Activated T-cell treated with anti-CD3 and anti-CD28 coated beads, Interleukin-2, amount 50 U/mL, for 4 hours (primary cell): ENCODE results near the gene NKIRAS2. TPM values are rescaled to one million over a fixed set of nuclear protein-coding genes. Genes with fewer than 3 reads are reported as not detected.
A peak's percentile ranks its signal among the peaks of the same experiment; 100 is the strongest.

Source experiments
- ATAC-seq, 2 donors: fragments of 200-7000 bp; cut with Tn5 transposase; one replicate each; pipeline ENCODE4 v1.10.0; 2021
- DNase-seq: peaks from one replicate; pipeline ENCODE4 v3.0.0-alpha.2; 2020
- H3K27me3 Mint-ChIP-seq: one replicate; pipeline ENCODE4 v1.8.0; 2021; ENCODE audit warnings: low read depth, mixed read lengths
- H3K36me3 Mint-ChIP-seq: one replicate; pipeline ENCODE4 v1.8.0; 2022; ENCODE audit warnings: mixed read lengths; ENCODE audit not compliant: insufficient read depth
- H3K4me1 Mint-ChIP-seq: one replicate; pipeline ENCODE4 v1.8.0; 2021; ENCODE audit warnings: low read depth, mixed read lengths
- H3K4me3 Mint-ChIP-seq: one replicate; pipeline ENCODE4 v1.8.0; 2021; ENCODE audit warnings: mild to moderate bottlenecking, moderate library complexity, mixed read lengths
- H3K9me3 Mint-ChIP-seq: one replicate; pipeline ENCODE4 v1.8.0; 2021; ENCODE audit warnings: mixed read lengths
- total RNA-seq, 3 donors: library from RNA; stranded (reverse); gene quantifications; one replicate each; pipeline ENCODE4 v1.2.1, GENCODE V29; 2021

NKIRAS2 gene
- total RNA-seq, 3 donors from 2014 or later, result 33.4 to 35.8 (median 34.2) TPM

GRCh38 chr17:42067371-42068091, 47.6 kb downstream of the NKIRAS2 start:
- Mint-ChIP-seq H3K9me3 (no peaks in the 10 kb centered on the region), H3K36me3 (no peaks in the 10 kb centered on the region), H3K27me3 (peaks cover 16% of the 10 kb centered on the region), H3K4me1 (peaks cover 5% of the 10 kb centered on the region), H3K4me3 (no peak overlapping the region)
- ATAC-seq (peak; percentile 52 to 57), DNase-seq (peak; percentile 71)

DNA sequence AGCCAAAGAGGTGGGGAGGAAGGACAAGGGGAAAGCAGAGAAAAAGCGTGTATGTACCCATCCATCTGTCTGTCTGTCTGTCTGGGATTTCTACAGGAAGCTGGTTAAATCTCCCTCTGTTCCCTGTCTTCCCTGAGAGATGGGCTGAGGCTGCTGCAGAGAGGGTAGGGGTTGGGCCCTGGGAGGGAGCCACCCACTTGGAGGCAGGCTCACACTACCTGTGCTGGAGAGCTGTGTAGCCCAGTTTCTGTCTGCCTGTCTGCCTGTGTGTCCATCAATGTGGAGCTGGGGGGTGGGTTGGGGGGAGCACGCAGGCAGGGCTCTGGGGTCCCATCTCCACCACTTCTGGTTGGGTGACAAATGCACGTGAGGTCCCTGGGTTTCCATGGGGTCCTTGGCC, 49.1 kb downstream of the NKIRAS2 start:
- H3K4me3 Mint-ChIP-seq, result no peak overlapping the region

GRCh38 chr17:42071810-42072209, 51.9 kb downstream of the NKIRAS2 start:
- Mint-ChIP-seq H3K4me1 (peaks cover 2% of the 10 kb centered on the region), H3K27me3 (peaks cover 28% of the 10 kb centered on the region), H3K4me3 (no peak overlapping the region), H3K9me3 (no peaks in the 10 kb centered on the region), H3K36me3 (no peaks in the 10 kb centered on the region)
- peak; percentile 26 to 35 for ATAC-seq
- no peak for DNase-seq

More for the DNA sequence above, 49.1 kb downstream of the NKIRAS2 start:
- ATAC-seq (no peak), DNase-seq (no peak)
- H3K4me1 Mint-ChIP-seq, result peaks cover 7% of the 10 kb centered on the region
- H3K36me3 Mint-ChIP-seq, result no peaks in the 10 kb centered on the region
- peaks cover 27% of the 10 kb centered on the region for H3K27me3 Mint-ChIP-seq
- no peaks in the 10 kb centered on the region for H3K9me3 Mint-ChIP-seq

DNA sequence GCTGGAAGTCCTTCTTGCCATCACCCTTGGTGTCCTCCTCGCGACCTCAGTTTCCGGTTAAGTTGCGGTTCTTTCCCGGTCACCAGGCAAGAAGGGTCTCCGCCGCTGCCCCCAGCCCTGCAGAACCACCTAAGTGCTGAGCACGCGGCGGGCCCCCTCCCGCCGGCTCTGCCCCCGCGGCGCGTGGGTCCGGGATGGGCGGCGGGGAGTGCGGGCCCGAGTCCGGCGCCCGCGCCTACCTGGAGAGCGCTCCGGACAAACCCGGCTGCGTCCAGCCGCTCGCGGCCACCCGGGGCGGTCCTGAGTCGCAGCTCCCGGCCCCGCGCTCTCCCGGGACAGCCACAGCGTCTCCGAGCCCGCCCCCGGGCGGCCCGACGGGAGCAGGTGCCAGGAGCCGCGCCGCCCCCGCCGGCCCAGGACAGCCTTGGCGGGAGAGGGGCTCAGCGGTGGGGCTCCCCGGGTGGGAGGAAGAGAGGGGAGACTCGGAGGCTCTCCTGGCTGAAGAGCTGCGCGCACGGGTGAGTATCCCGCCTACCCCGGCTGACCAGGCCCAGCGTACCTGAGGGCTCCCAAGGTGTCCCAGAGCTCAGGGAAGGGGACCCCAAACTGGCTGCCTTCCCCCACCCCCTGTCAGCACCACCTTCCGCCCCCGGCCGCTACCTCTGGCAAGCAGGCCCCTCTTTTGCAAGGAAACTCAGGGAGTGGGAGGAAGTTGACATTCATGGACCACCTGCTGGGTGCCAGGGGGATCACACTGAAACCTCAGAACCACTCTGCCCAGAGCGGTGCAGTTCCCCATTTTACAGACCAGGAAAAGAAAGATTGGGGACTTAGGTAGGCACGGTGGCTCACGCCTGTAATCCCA, 52.7 kb downstream of the NKIRAS2 start:
- H3K4me3 Mint-ChIP-seq, result peak overlapping the region; percentile 26
- H3K36me3 Mint-ChIP-seq, result no peaks in the 10 kb centered on the region
- peaks cover 2% of the 10 kb centered on the region for H3K4me1 Mint-ChIP-seq
- H3K27me3 Mint-ChIP-seq, result peaks cover 28% of the 10 kb centered on the region
- ATAC-seq, result peak; percentile 25 to 47
- H3K9me3 Mint-ChIP-seq, result no peaks in the 10 kb centered on the region
- no peak for DNase-seq

Other genes starting within 250 kb of the NKIRAS2 start
- gene JUP, start 233.4 kb upstream of the NKIRAS2 start, total RNA-seq, result under 1 TPM; 0.86 to 0.98 (median 0.92) TPM
- 1 to 10 TPM; 2.0 to 3.6 (median 2.5) TPM for gene P3H4, start 208.1 kb upstream of the NKIRAS2 start, total RNA-seq
- 1 to 10 TPM in 1 of 3 donors, under 1 TPM in 2; 0.68 to 1.2 (median 0.76) TPM for gene FKBP10, start 207.1 kb upstream of the NKIRAS2 start, total RNA-seq
- 10 to 100 TPM; 29.7 to 53.6 (median 41.9) TPM for gene NT5C3B, start 183.9 kb upstream of the NKIRAS2 start, total RNA-seq
- gene KLHL10, start 182.3 kb upstream of the NKIRAS2 start, total RNA-seq, result not detected
- gene KLHL11, start 154.7 kb upstream of the NKIRAS2 start, total RNA-seq, result 10 to 100 TPM; 27.7 to 31.2 (median 30.3) TPM
- 100 to 1,000 TPM; 197 to 210 (median 198) TPM for gene ACLY, start 101.1 kb upstream of the NKIRAS2 start, total RNA-seq
- gene ODAD4, start 89.5 kb upstream of the NKIRAS2 start, total RNA-seq, result under 1 TPM; 0.26 to 0.91 (median 0.79) TPM
- gene CNP, start 53.3 kb upstream of the NKIRAS2 start, total RNA-seq, result 10 to 100 TPM; 70.0 to 80.0 (median 78.3) TPM
- gene DNAJC7, start 2.7 kb upstream of the NKIRAS2 start, total RNA-seq, result 100 to 1,000 TPM; 144 to 154 (median 147) TPM
- under 1 TPM in 2 of 3 donors, not detected in 1; 0.08 to 0.13 TPM for gene C17orf113, start 30.5 kb downstream of the NKIRAS2 start, total RNA-seq
- under 1 TPM in 2 of 3 donors, not detected in 1; 0.29 to 0.43 TPM for gene ZNF385C, start 78.4 kb downstream of the NKIRAS2 start, total RNA-seq
- gene DHX58, start 92.6 kb downstream of the NKIRAS2 start, total RNA-seq, result 1 to 10 TPM; 2.0 to 8.4 (median 6.9) TPM
- 10 to 100 TPM; 70.1 to 92.5 (median 82.4) TPM for gene KAT2A, start 101.3 kb downstream of the NKIRAS2 start, total RNA-seq
- under 1 TPM in 1 of 3 donors, not detected in 2; 0.10 TPM for gene HSPB9, start 102.7 kb downstream of the NKIRAS2 start, total RNA-seq
- 10 to 100 TPM; 76.5 to 81.0 (median 79.1) TPM for gene RAB5C, start 134.9 kb downstream of the NKIRAS2 start, total RNA-seq
- gene KCNH4, start 161.1 kb downstream of the NKIRAS2 start, total RNA-seq, result 1 to 10 TPM; 2.2 to 2.6 (median 2.6) TPM
- not detected for gene HCRT, start 165.4 kb downstream of the NKIRAS2 start, total RNA-seq
- gene GHDC, start 174.4 kb downstream of the NKIRAS2 start, total RNA-seq, result 10 to 100 TPM; 24.0 to 24.9 (median 24.7) TPM